ENCODE data around the gene CKAP2L.

The CKAP2L gene

DNA sequence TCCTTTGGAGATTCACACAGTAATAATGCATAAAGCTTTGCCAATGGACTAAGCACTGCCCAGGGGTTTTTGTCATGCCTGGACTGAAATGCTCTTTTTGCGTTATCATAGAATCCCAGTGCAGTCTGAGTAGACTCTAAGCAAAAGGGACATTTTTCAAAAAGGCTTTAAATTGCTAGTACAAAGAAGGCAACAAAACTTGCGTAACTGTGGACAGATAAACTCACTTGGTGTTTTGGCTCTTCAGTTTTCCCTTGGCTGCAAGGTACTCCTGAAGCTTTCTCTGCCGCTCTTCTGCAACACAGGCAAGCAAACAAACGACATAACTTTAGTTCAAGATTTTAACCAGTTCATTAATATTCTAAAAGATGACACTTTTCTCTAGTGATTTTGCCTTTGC is 2.1 kb downstream of the CKAP2L start:
- DNase-seq (ENCODE audit: low read depth in 2 of 2), result no peak

DNA sequence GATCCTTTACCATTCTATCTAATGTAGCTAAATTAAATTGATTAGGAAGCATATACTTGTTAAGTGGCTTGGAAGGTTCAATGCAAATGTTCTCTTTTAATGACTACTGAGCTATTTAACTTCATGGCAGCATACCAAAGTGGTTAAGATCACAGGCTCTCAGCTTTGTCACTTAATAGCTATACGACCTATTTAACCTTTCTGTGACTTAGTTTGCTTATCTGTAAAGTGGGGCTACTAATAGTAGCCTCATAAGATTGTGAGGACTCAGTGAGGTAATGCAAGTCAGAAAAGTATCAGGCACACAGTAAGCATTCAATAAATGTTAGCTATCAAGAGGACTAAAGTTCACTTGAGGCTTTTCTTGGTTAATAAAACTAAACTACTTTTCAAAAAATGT is 4.3 kb downstream of the CKAP2L start:
- no peak for DNase-seq (ENCODE audit: low read depth in 2 of 2)

DNA sequence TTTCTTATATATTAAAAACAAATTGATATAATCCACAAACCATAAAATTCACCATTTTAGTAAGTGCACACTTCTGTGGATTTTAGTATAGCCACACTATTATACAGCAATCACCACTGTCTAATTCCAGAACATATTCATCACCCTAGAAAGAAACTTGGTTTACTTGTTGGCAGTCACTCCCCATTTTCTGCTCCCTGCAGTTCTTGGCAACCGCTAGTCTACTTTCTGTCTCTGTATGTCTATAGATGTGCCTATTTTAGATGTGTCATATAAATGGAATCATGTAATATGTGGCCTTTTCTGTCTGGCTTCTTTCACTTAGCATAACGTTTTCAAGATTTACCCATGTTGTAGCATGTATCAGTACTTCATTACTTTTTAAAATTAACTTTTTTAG is 5.7 kb downstream of the CKAP2L start:
- no peak for DNase-seq (ENCODE audit: low read depth in 2 of 2)

DNA sequence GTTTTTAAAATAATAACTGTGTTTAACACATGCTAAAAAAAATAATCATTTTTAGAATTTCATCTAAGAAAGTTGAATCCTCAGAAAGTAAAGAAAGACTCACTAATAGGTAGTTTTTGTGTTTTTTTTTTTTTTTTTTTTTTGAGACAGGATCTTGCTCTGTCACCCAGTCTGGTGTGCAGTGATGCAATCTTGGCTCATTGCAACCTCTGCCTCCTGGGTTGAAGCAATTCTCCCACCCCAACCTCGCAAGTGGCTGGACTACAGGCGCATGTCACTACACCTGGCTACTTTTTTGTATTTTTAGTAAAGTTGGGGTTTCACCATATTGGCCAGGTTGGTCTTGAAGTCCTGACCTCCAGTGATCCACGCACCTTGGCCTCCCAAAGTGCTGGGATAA is 7.1 kb downstream of the CKAP2L start:
- DNase-seq (ENCODE audit: low read depth in 2 of 2), result no peak

DNA sequence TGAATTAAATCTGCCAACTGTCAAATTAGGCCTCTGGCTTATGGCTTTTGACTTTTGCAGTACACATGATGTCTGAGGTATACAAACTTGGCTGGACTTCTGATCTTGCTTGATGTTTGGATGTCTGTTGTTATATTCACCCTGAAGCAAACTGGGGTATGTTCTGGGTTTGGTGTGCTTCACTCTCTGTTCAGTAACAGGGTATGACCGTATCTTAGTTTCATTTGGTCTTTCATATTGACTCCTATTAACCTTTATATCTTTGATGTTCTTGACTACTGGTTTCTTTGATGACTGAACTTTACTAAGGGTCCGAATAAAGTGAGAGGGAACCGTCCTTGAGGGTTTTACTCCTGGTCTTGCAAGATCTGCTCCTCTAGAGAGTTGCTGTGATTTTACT is 8.2 kb downstream of the CKAP2L start:
- DNase-seq (ENCODE audit: low read depth in 2 of 2), result no peak

DNA sequence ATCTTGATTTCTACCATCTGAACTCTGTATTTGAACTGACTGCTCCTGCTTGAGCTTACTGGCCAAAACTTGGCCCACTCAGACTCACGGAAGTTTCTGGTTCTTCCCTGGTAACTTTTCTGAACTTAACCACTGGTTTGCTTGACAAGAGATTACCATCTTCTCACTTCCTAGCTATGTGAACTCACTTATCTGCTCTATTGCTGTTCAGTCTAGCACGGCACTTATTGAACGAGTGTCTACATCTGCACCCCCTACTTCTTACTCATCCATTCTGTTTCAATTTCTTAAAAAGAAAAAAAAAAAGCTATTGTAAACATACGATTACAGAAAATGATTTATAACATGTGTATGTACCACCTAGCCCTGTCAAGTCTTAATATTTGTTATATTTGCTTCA is 9.0 kb downstream of the CKAP2L start:
- no peak for DNase-seq (ENCODE audit: low read depth in 2 of 2)

DNA sequence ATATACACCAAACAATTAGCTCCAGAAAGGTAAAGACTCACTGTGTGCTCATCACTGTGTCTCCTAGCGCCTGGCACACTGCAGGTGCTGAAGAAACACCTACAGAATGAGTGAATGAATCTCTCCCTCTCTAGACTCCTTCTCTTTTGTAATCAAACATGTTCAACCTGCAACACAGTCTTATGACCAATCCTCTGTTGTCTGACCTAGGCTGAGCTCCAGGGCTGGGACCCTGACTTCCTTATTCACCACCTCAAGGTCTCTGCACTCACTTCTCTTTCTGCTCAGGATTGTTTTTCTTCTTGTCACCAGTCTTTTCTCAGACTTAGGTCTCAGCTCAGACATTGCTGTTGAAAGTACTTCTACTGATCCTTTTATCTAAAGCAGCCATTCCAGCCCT is 9.8 kb downstream of the CKAP2L start:
- no peak for DNase-seq (ENCODE audit: low read depth in 2 of 2)

DNA sequence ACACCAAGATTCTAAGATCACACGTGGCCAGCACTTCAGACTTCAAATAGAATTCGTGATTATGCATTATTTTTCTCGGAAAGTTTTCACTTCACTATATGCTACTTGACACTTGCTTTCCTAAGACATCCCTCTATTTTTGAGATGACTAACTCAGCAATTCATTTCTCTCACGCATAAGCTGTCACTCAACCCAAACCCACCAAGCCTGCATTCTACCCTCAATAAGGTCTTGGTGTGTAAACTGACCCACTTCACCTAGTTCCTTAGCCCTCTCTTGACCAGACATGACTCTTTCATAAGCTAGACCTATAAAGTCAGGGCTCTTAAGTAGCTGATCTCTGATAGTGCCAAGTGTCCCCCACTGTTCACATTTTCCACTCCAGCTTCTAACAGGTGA is 11.7 kb downstream of the CKAP2L start:
- DNase-seq (ENCODE audit: low read depth in 2 of 2), result no peak

DNA sequence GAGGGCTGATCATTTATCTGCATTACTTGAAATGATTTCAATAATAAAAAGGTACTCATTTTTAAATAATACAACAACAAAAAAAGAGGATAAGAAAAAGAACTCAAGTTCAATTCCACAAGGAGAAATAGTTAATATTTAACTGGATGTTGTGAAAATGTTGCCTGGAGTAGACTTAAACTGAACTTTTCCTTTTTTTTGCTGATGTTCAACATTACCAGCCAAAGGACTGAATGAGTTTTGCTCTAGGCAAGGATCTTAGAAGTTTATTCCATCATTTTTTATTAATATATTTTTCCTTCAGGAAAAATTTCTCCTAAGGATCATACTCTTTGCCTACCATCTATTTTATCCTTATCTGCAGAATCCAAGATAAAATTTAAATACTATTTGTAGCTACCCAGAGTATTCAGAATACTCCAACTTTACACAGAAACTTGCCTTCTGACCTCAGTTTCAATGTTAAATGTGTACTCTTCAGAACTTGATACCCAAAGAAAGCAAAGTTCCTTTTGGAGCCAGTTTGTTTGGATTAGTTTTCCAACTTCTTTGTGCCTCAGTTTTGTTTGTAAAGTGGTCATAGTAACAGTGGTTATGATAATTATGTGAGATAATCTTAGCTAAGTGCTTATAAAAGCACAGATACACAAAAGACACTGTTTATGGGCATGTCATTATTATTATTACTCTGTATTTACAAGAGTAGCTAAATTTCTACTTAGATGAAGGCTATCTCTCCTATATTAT is 12.8 kb downstream of the CKAP2L start:
- no peak for DNase-seq (ENCODE audit: low read depth in 2 of 2)

DNA sequence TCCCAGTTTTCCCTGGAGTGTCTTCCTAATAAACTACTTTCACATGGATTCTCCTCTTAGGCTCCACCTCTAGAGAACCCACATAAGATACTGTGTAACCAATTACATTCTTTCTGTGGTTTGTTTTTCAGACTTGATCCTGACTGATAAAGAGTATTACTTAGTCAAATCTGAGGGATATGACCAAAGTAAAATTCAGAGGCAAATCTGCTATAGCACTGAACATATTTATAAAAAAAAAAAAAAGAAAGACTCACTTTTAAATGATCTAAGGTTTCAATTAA is 13.9 kb downstream of the CKAP2L start:
- no peak for DNase-seq (ENCODE audit: low read depth in 2 of 2)

DNA sequence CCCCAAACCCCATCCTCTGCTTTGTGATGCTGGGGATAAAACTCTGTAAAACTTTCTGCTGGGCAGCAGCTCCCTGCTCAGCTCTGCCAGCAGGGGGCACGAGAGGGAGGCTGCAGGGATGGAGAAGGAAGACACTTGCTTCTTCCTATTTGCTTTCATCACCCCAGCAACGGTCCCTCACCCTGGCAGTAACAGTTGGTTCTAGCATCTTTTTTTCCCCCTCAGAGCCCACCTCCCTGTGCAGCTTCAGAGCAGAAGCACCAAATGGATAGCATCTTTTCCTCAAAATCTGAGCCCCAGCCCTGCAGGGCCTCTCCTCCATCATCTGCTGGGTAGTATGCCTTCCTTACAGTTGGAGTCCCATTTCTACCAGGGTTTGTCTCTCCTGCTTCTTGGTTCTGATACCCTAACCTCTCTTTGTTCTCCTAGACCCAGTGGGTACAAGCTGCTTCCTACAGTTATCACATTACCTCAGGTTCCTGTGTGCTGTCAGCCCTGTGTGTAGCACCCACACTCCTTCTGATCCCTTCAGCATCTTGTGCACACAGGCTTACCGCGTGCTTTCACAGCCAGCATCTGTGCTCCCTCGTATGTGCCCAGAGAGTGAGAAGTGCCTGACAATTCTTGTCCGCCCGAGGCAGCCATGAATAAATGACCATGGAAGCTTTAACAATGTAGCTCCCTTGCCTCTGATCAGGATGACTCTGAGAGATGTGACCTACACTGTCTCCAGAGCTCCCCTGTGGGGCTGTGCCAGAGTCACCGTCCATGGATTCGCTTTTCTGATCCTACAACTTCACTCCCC is 14.5 kb downstream of the CKAP2L start:
- peak; percentile 68 to 75 for DNase-seq (ENCODE audit: low read depth in 2 of 2)

DNA sequence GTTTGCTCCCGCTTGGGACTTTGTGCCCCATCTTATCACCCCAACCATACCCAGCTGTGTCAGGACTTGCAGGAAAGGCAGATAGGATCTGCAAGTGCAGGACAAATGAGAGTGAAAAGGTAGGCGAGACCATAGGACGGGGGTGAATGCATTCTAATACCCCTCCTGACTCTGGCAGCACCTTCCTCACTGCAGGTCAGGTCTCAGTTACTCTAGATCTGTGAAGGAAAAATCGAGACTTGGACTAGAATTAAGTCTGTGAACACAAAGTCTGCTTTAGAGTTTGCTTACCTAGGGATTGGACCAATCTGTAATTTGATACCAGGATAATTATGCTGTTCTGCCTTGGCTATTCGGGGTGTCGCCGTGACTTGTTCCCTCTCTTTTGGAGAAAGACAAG is 23.9 kb downstream of the CKAP2L start:
- no peak for DNase-seq (ENCODE audit: low read depth in 2 of 2)

DNA sequence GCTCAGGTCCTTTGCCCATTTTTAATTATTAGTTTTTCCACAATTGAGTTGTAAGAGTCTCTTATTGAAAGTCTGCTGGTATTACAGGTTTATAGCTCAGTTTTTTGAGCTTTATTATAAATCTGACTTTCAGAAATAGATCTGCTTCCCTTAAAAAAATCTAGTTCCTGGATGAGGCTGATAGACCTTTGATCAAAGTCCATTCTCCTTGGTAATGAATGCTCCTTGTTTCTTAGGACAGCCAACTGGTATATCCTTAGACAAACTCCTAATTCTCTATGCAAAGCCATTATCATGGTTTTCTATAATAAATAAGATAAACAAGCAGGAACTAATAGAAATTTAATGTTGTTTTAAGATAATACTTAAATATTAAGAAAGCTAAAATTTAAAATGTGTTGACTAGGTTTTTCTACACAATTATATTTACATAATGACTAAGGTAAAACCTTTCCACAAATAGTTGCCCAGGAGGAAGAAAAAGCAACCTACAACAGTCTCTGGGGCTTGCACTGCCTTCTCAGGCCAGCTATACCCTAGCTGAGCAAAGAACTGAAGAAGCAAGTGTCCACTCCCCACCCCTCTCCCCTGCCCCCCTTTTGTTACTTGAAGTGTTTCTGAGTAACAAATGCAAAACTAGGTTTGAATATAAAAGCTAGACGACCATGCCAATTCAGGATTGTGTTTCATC is 26.7 kb downstream of the CKAP2L start:
- DNase-seq (ENCODE audit: low read depth in 2 of 2), result no peak

DNA sequence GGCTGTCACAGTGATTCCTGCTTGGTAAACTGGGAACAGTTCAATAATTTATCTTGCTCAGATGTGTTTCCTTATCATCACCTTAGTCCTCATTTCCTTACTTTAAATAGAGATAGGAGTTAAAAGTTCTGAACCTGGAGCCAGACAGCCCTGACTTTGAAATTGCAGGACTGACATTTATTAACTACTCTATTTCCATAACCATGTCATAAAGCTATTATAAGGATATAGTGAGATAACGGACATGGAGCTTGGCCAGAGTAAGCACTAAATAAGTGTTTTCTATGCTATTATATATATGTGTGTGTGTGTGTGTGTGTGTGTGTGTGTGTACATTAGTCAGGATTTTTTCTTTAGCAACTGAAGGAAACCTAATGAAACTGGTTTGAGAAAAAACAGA is 30.5 kb downstream of the CKAP2L start:
- DNase-seq (ENCODE audit: low read depth in 2 of 2), result no peak

DNA sequence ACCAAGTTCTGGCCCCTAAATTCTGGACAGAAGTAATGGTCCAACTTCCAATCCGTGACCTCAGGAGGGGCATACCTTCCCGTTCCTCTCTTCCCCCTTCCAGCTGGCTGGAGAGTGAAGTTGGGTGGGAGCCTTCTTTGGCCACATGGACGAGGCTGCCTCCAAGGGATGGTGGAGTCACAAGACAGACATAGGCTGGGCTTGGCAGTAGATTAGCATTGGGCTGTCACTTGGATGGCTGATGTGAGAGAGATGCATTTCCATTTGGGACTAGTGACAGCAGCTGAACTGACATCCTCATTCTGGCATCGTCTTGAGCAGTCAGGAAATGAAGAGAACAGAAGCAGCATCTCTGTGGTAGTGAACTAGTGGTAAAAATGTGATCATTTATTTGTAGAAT is 31.0 kb downstream of the CKAP2L start:
- no peak for DNase-seq (ENCODE audit: low read depth in 2 of 2)

DNA sequence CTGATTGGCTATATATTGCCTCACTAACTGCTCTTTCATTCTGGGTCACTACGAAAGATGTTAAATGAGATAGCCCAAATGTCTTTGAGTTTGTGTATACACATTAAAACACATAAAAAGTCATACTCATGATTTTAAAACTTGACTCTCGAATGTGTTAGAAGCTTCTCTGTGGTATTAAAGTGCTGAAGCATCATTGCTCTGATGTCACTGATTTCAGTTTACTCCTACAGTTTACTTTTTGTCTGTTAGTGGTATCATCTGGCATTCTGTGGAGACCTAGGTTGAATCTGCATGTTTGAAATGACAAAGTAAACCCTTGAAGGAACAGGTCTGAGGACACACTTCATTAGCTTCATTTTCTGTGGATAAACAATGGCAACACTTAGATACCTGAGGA is 32.9 kb downstream of the CKAP2L start:
- no peak for DNase-seq (ENCODE audit: low read depth in 2 of 2)

DNA sequence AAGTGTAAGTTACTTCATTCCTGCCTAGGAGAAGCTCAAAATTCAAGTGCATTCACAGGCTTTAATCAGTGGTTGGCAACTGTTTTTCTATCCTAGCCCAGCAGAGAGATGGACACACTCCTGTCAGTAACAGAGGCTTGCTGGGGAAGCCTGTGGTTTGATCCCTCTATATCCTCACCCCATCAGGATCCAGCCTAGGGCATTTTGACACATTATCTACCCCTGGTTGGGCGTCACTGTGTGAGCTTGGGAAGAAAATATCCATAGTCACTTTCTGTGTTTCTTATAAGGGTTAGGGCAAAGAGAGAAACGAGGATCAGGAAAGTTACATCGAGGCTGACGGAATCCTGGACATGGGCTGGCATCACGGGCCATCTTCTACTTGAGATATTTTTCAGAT is 33.6 kb downstream of the CKAP2L start:
- no peak for DNase-seq (ENCODE audit: low read depth in 2 of 2)

DNA sequence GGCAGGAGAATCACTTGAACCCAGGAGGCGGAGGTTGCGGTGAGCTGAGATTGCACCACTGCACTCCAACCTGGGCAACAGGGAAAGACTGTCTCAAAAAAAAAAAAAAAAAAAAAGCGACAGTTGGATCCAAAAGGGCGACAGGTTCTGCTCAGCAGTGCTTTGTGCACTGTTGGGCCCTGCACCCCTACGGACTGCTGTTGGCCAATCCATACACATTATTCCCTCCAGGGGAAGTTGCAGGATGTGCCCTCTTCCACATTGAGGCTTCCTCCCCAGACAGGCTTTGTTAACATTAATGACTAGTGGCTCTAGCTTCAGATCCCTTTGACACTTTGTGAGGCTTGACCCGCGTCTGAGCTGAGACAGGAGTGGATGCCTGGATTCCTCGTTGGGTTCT is 34.2 kb downstream of the CKAP2L start:
- no peak for DNase-seq (ENCODE audit: low read depth in 2 of 2)

DNA sequence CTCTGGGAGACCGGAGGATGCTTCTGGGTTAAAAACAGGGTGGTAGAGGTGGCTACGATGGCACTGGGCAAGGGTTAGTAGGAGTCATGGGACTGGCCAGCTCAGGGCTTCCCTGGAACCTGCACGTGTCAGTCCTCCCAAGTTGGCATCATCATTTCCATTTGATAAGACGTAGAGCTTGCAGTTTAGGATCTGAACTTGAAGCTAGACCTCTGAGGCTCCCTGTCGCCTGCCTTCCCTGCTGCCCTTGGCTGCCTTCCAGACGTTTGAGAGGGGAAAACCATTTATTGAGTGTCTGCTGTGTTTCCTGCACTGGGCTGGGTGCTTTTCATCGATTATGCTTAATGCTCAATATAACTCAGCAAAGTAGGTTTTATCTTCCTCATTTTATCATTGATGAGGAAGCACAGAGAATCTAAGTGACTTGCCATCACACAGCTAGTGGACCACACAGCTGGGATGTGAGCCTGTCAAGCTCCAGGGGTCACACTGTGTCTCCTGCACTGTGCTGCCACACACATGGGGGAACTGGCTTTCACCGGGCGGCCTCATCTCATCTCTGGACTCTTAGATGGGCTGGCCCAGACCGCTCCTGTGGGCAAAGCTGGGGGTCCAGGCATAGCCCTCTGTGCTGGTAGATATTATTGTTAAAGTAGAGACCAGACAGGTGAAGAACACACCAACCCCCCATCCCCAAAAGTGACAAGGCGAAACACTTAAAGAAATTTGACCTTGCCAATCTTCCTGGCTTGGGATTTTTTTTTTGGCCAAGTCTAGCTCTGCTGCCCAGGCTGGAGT is 35.8 kb downstream of the CKAP2L start:
- no peak for DNase-seq (ENCODE audit: low read depth in 2 of 2)

DNA sequence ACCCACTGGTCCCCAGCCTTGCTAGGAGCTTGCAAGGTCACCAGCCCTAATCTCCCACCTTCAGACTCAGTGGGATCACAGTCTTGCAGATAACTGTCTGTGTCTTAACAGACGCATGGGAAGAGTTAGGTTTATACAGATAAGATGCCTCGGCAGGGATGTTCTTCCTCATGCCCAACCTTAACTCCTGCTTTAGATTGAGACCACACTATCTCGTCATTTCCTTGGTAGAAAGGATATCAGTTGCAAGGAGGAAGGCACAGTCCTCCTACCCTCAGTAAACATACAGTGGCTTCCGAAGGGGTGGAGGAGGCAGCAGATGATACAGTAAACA is 36.4 kb downstream of the CKAP2L start:
- no peak for DNase-seq (ENCODE audit: low read depth in 2 of 2)

DNA sequence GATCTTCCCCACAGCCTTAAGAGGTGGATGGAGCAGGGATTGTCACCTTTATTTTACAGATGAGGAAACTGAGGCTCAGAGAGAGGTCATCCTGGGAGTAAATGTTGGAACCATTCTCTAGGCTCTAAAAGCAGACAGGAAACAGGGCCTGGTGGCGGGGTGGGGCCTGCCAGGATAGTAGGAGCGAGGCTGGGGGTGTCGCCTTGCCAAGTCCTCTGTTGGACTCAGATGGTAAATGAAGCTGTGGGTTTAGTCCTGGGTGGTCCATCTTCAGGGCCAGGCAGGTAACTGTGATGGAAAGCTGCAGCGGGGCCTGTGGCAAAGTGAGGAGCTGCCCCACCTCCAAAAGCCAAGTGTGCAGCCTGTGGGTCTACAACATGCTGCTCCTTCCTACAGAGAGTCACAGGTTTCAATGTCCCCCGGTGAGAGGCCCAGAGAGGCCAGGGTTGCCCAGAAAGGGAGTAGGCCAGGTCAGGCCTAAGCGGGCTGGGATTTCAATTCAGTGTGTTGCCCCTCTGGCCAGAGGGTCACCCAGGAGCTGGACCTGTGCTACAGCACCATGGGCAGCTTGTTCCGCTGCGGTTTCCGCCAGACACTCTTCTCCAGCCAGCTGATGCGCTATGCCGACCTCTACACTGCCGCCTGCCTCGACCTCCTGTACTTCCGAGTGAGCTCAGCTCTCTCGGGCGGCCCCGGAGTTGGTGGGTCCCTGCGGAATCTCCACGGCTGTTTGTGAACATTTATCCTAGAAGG is 37.0 kb downstream of the CKAP2L start:
- DNase-seq (ENCODE audit: low read depth in 2 of 2), result no peak

Measured in stimulated activated CD8-positive, alpha-beta memory T cell treated with anti-CD3 and anti-CD28 coated beads, Interleukin-2, amount 100 ng/mL, for 48 hours (primary cell).